Astrocyte of the cerebellum (primary cell): ENCODE data around the gene OR13J1.

ENCODE experiments used
- DNase-seq: peaks from one replicate; pipeline ENCODE4 v3.0.0-alpha.2; 2011; ENCODE audit warnings: low read depth
- H3K4me3 ChIP-seq: 2 replicates; pipeline ENCODE4 v1.5.1; 2011; ENCODE audit warnings: mild to moderate bottlenecking, low read depth, low read length, moderate library complexity
- CTCF ChIP-seq: IDR thresholded peaks from 2 replicates; pipeline ENCODE4 v1.5.1; 2012; ENCODE audit warnings: low read length, low read depth, moderate library complexity, mild to moderate bottlenecking; ENCODE audit errors: missing control alignments
- in situ Hi-C: cut with HindIII; loops from 2 replicates; pipeline ENCODE4 v1.10.0; 2017; ENCODE audit warnings: low sequenced_read_pairs

Gene OR13J1

GRCh38 chr9:35859990-35860339, 10.2 kb downstream of the OR13J1 start:
- in situ Hi-C loops, result loop anchor here (5.0 kb wide), 1 partner anchor 52 kb away; no protein-coding TSS in a partner anchor
- no peak overlapping the region for H3K4me3 ChIP-seq
- no peak for TF ChIP-seq CTCF
- no peak for DNase-seq

GRCh38 chr9:35859310-35859989, 10.8 kb downstream of the OR13J1 start:
- in situ Hi-C loops, result no loop called here
- no peak for DNase-seq
- no peak overlapping the region for H3K4me3 ChIP-seq
- TF ChIP-seq CTCF, result no peak

- no peak for DNase-seq
- no peak for TF ChIP-seq CTCF
These were observed 11.7 kb downstream of the OR13J1 start for GRCh38 chr9:35858458-35858857.

GRCh38 chr9:35856882-35857281, 13.3 kb downstream of the OR13J1 start:
- in situ Hi-C loops, result no loop called here
- no peak for DNase-seq
- TF ChIP-seq CTCF, result no peak
- no peak overlapping the region for H3K4me3 ChIP-seq

More at GRCh38 chr9:35858458-35858857, 11.7 kb downstream of the OR13J1 start:
- in situ Hi-C loops, result no loop called here
- no peak overlapping the region for H3K4me3 ChIP-seq

GRCh38 chr9:35856206-35856605, 14.0 kb downstream of the OR13J1 start:
- DNase-seq, result no peak
- in situ Hi-C loops, result no loop called here
- no peak for TF ChIP-seq CTCF
- H3K4me3 ChIP-seq, result no peak overlapping the region

- no peak overlapping the region for H3K4me3 ChIP-seq
- in situ Hi-C loops, result no loop called here
- no peak for DNase-seq
- no peak for TF ChIP-seq CTCF
These were observed 16.0 kb downstream of the OR13J1 start for GRCh38 chr9:35854091-35854762.
